Measurements from ENCODE around the gene C9orf50. TPM values are rescaled to one million over a fixed set of nuclear protein-coding genes. Genes with fewer than 3 reads are reported as not detected.

The C9orf50 gene
- total RNA-seq, 1 experiment from 2014 or later, result not detected

DNA sequence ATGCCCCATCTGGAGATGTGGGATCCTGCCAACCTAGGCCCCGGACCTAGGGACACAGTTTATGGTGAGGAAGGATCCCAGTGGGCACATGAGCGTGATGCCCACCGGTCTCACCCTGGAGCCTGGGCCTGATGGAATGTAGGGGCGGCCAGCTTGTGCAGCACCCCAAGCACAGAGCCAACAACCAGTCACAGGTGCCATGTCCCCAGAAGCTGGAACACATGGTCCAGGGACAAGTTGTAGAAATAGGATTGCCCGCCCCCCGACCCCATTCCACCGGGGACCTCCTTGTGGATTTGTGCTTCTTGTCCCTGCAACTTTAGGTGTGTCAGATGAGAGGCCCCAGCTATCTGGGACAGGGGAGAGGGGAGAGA lies 48.9 kb downstream of the C9orf50 start:
- H3K9me3 ChIP-seq (ENCODE audit: control insufficient read depth, low read depth, low read length), result peaks cover 3% of the 10 kb centered on the region
- Mint-ChIP-seq H3K27ac (no peak overlapping the region), H3K4me1 (peaks cover 27 to 31% of the 10 kb centered on the region in 2 experiments), H3K4me3 (no peak overlapping the region), H3K27me3 (ENCODE audit: low read depth) (peaks cover 27% of the 10 kb centered on the region), H3K36me3 (ENCODE audit: insufficient read depth in 1 of 3, low read depth in 3 of 3) (peaks cover 0 to 7% (median 6%) of the 10 kb centered on the region in 3 experiments; a peak in 6 of 7 replicates), H3K9me3 (peaks cover 7 to 8% of the 10 kb centered on the region in 2 experiments; a peak in 4 of 5 replicates)
- no peak overlapping the region for H2BK5ac ChIP-seq (ENCODE audit: insufficient read length, low read length)
- H4K91ac ChIP-seq (ENCODE audit: insufficient read length, low read depth, low read length), result no peak overlapping the region
- H4K5ac ChIP-seq (ENCODE audit: insufficient read length, low read depth, low read length), result no peak overlapping the region
- H3K79me2 ChIP-seq (ENCODE audit: insufficient read depth, low read length), result no peaks in the 10 kb centered on the region
- no peaks in the 10 kb centered on the region; the same call in 1 of the 2 replicates for H3K4me1 ChIP-seq (ENCODE audit: insufficient read depth, low read length)
- WGBS (ENCODE audit: extremely low coverage, insufficient read length, low lambda C conversion rate), result no CpG with 5 or more reads among the region's 7 CpGs
- no peak overlapping the region for H3K4ac ChIP-seq (ENCODE audit: low read depth, low read length)
- H2BK12ac ChIP-seq (ENCODE audit: insufficient read length, low read depth, low read length), result no peak overlapping the region
- no peak overlapping the region for H3K56ac ChIP-seq (ENCODE audit: insufficient read length, low read depth, low read length)
- no peaks in the 10 kb centered on the region for H3K27me3 ChIP-seq (ENCODE audit: insufficient read depth, low read length)
- no peak overlapping the region for H2BK15ac ChIP-seq (ENCODE audit: low read depth, low read length)
- peaks cover 4% of the 10 kb centered on the region for H3K23me2 ChIP-seq (ENCODE audit: insufficient read length, low read depth, low read length, poor library complexity, severe bottlenecking)
- no peak overlapping the region for H2BK20ac ChIP-seq (ENCODE audit: low read depth, low read length, poor library complexity, severe bottlenecking)
- no peak overlapping the region for H2BK120ac ChIP-seq (ENCODE audit: low read depth, low read length, poor library complexity, severe bottlenecking)
- no peak overlapping the region for H3K4me2 ChIP-seq (ENCODE audit: insufficient read depth, insufficient read length, low read length)
- H2AK5ac ChIP-seq (ENCODE audit: insufficient read length, low read length), result no peak overlapping the region
- no peak overlapping the region; the same call in 1 of the 2 replicates for H3K14ac ChIP-seq (ENCODE audit: insufficient read depth, low read length)
- no peak overlapping the region for H3K18ac ChIP-seq (ENCODE audit: insufficient read length, low read depth, low read length)
- H4K20me1 ChIP-seq (ENCODE audit: control insufficient read depth, insufficient read depth, insufficient read length), result no peaks in the 10 kb centered on the region
- H3K27ac ChIP-seq (ENCODE audit: insufficient read length, low read depth, low read length), result no peak overlapping the region
- no peak overlapping the region for H3K23ac ChIP-seq (ENCODE audit: insufficient read length, low read depth, low read length)
- DNase-seq, result no peak
- TF ChIP-seq, protein P1, sequence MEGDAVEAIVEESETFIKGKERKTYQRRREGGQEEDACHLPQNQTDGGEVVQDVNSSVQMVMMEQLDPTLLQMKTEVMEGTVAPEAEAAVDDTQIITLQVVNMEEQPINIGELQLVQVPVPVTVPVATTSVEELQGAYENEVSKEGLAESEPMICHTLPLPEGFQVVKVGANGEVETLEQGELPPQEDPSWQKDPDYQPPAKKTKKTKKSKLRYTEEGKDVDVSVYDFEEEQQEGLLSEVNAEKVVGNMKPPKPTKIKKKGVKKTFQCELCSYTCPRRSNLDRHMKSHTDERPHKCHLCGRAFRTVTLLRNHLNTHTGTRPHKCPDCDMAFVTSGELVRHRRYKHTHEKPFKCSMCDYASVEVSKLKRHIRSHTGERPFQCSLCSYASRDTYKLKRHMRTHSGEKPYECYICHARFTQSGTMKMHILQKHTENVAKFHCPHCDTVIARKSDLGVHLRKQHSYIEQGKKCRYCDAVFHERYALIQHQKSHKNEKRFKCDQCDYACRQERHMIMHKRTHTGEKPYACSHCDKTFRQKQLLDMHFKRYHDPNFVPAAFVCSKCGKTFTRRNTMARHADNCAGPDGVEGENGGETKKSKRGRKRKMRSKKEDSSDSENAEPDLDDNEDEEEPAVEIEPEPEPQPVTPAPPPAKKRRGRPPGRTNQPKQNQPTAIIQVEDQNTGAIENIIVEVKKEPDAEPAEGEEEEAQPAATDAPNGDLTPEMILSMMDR (conservative IDR thresholded peaks at IDR 0.05), result no peak
- no peak overlapping the region for H2AFZ ChIP-seq (ENCODE audit: low read length)
- H3K79me1 ChIP-seq (ENCODE audit: insufficient read depth, low read depth, low read length, poor library complexity, severe bottlenecking), result no peaks in the 10 kb centered on the region
- no peak overlapping the region for H4K8ac ChIP-seq (replicated peaks; ENCODE audit: insufficient read length, low read depth, low read length)
- H3T11ph ChIP-seq (ENCODE audit: low read length), result no peak overlapping the region
- no peak overlapping the region for H3K9ac ChIP-seq (ENCODE audit: extremely low read depth, insufficient read length, low read length)

Measured in H9 (cell line).